ENCODE results near the gene PTGDS. TPM values are rescaled to one million over a fixed set of nuclear protein-coding genes. Genes with fewer than 3 reads are reported as not detected.
A peak's percentile ranks its signal among the peaks of the same experiment; 100 is the strongest.

PTGDS gene
- total RNA-seq, 1 donor from 2014 or later: 225 TPM

DNA sequence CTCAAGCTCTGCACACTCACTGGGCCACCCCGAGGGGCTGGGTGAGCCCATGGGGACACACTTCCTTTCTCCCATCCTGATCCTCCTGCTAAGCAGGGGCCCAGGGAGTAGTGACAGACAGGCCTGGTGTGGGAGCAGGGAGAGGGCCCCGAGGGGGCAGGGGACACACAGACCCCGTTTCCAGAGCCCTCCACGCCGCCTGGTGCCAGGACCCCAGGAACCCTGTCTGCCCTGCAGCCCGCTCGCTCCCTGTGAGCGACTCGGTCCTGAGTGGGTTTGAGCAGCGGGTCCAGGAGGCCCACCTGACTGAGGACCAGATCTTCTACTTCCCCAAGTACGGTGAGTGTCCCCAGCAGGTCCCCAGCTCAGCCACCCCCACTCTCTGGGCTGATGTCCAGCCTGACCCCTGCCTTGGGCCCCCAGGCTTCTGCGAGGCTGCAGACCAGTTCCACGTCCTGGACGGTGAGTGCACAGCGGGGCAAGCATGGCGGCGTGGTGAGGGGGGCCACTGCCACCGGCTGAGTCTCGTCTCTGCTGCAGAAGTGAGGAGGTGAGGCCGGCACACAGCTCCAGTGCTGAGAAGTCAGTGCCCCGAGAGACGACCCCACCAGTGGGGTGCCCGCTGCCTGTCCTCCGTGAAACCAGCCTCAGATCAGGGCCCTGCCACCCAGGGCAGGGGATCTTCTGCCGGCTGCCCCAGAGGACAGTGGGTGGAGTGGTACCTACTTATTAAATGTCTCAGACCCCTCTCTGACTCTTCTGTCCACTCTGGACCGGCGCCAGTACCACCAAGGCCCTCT, 30.9 kb upstream of the PTGDS start:
- H3K4me1 ChIP-seq: peaks cover 47% of the 10 kb centered on the region
- DNase-seq: no peak
- H3K27me3 ChIP-seq (ENCODE audit: low read depth): no peaks in the 10 kb centered on the region
- TF ChIP-seq, protein P1, sequence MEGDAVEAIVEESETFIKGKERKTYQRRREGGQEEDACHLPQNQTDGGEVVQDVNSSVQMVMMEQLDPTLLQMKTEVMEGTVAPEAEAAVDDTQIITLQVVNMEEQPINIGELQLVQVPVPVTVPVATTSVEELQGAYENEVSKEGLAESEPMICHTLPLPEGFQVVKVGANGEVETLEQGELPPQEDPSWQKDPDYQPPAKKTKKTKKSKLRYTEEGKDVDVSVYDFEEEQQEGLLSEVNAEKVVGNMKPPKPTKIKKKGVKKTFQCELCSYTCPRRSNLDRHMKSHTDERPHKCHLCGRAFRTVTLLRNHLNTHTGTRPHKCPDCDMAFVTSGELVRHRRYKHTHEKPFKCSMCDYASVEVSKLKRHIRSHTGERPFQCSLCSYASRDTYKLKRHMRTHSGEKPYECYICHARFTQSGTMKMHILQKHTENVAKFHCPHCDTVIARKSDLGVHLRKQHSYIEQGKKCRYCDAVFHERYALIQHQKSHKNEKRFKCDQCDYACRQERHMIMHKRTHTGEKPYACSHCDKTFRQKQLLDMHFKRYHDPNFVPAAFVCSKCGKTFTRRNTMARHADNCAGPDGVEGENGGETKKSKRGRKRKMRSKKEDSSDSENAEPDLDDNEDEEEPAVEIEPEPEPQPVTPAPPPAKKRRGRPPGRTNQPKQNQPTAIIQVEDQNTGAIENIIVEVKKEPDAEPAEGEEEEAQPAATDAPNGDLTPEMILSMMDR (IDR thresholded peaks at IDR 0.05): no peak
- no peak overlapping the region for H3K4me3 ChIP-seq
- intact Hi-C loops (cut with DNase I): no loop called here
- no peak for ATAC-seq
- H3K27ac ChIP-seq: no peak overlapping the region
- no peaks in the 10 kb centered on the region for H3K9me3 ChIP-seq
- H3K36me3 ChIP-seq: peaks cover 18% of the 10 kb centered on the region

DNA sequence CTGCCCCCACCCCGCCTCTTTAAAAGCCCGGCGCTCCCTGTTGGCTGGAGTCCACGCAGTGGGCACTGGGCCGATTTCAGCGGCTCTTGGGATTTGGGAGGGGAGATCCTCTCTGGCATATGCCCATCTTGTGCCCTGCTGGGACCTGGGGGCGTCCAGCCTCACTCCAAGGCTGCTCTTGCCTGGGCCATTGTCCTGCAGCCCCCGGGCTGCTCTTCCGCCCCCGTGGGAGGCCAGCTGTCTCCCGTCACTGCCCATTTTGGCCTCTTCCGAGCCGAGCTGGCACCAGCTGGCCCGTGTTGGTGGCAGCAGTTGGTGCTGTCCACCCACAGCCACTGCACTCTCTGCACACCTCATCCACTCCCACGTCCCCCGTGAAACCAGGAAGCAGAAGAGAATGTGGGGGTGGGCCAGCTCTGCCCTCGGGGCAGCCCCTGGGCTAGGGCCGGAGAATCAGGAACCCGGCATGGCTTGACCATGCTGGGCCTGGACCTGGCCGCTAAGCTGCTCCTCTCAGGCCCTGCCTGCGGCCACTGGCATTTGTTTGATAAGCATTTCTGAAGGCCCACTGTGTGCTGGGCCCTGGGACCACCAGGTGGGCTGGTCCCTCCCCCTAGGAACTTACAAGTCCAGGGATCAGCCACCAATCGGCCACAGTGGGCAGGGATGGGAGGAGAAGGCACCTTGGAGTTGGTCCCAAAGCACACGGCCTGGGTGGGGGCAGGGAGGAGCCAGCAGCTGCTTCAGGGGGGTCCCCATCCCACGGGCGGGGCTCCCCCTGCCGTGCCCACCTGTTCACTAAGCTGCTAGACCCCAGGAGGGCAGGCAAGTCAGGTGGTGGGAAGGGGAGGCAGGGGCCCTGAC, 30.0 kb upstream of the PTGDS start:
- no peak overlapping the region for H3K4me3 ChIP-seq
- no peaks in the 10 kb centered on the region for H3K27me3 ChIP-seq (ENCODE audit: low read depth)
- no peak for DNase-seq
- no peak for ATAC-seq
- TF ChIP-seq, protein P1 (IDR thresholded peaks at IDR 0.05): no peak
- H3K9me3 ChIP-seq: no peaks in the 10 kb centered on the region
- H3K27ac ChIP-seq: peak overlapping the region; percentile 2
- peaks cover 47% of the 10 kb centered on the region for H3K4me1 ChIP-seq
- H3K36me3 ChIP-seq: peaks cover 9% of the 10 kb centered on the region
- intact Hi-C loops (cut with DNase I): no loop called here

DNA sequence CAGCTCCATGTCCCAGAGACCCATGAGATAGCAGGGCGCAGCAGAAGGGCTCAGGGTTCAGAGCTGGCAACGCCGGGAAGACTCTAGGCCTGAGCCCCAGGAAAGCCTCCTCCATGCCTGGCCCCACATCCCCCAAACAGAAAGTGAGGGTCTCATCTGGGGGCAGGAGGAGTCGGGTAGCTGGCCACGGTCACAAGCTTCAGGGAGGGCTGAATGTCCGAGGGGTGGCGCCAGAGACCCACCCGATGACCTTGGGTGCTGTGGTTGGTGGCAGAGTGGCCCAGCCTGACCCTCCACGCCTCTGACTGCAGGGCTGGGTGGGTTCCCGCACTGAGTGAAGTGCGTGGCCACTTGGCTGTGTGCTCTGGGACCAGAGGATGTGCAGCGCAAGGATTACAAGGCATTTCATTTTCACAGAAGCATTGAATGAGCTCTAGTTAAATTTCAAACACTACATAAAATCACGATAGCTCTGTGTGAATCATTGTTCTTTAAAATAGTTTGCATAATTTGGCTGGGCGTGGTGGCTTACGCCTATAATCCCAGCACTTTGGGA, 29.3 kb upstream of the PTGDS start:
- DNase-seq (no peak), ATAC-seq (no peak)
- no peak overlapping the region for H3K4me3 ChIP-seq
- intact Hi-C loops (cut with DNase I): no loop called here
- peak overlapping the region; percentile 2 for H3K27ac ChIP-seq
- H3K36me3 ChIP-seq: peaks cover 2% of the 10 kb centered on the region
- no peaks in the 10 kb centered on the region for H3K27me3 ChIP-seq (ENCODE audit: low read depth)
- peaks cover 44% of the 10 kb centered on the region for H3K4me1 ChIP-seq
- no peaks in the 10 kb centered on the region for H3K9me3 ChIP-seq
- TF ChIP-seq, protein P1 (IDR thresholded peaks at IDR 0.05): peak; percentile 57

DNA sequence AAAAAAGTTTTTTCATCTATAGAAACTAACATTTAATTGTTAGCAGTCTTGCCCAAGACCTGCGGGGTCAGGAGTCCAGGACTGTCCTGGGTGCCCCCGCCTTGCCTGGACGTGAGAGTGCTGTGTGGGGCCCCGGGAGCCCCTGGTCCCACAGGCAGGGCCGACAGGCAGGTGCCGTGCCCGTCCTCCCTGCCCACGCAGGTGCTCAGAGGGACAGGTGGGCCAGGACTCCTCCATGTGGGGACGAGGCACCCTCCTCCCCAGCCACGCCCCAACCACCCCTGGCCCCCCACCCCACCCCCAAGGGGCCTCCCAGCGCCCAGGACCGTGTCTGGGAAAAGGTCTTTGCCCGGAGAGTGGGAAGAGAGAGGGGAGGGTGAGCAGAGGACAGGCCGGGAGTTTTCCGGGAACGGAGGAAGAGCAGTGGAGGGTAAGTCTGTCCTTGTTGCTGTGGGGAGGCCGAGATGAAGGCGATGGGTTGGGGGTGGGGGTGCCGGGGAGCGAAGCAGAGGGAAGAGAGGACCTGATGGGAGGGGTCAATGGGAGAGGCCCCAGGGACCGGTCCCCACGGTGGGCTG, 28.0 kb upstream of the PTGDS start:
- no peaks in the 10 kb centered on the region for H3K27me3 ChIP-seq (ENCODE audit: low read depth)
- peak overlapping the region; percentile 81 for H3K4me3 ChIP-seq
- peak in 1 of 2 donors; percentile 7 for ATAC-seq
- TF ChIP-seq, protein P1 (IDR thresholded peaks at IDR 0.05): no peak
- H3K9me3 ChIP-seq: no peaks in the 10 kb centered on the region
- peaks cover 40% of the 10 kb centered on the region for H3K4me1 ChIP-seq
- intact Hi-C loops (cut with DNase I): no loop called here
- DNase-seq: no peak
- H3K27ac ChIP-seq: peak overlapping the region; percentile 88
- no peaks in the 10 kb centered on the region for H3K36me3 ChIP-seq

All from lower lobe of right lung (tissue), 2 donors.